Stomach (tissue), 4 donors: ENCODE data around the gene CFAP97D2.
"Not testable (repeated sequence)": the region's sequence is repeated elsewhere in the genome, so short reads cannot be mapped to it uniquely, and the experiment has no call there.

Experiments
- CTCF ChIP-seq, 7 experiments: fragments of 450-650 bp in 4 of 7; fragments of 200-600 bp in 3 of 7; sonication (generic) in 3 of 7; IDR thresholded peaks; one replicate each; pipeline ENCODE4 v1.5.1; 2016 to 2019; ENCODE audit warnings: antibody characterized with exemption in 7 of 7, control low read depth in 2 of 7, mild to moderate bottlenecking in 1 of 7
- POLR2A ChIP-seq, 4 donors: fragments of 450-650 bp; IDR thresholded peaks; one replicate each; pipeline ENCODE4 v1.6.1; 2016; ENCODE audit warnings: antibody characterized with exemption in 4 of 4, control low read depth in 2 of 4, mild to moderate bottlenecking in 1 of 4, moderate library complexity in 1 of 4
- POLR2AphosphoS5 ChIP-seq, 3 donors: sonication (generic); formaldehyde crosslinking; IDR thresholded peaks; one replicate each; pipeline ENCODE4 v1.6.1; 2016; ENCODE audit warnings: antibody characterized with exemption in 3 of 3

GRCh38 chr13:114199526-114199925, 20.5 kb downstream of the CFAP97D2 start:
- TF ChIP-seq CTCF, POLR2AphosphoS5, POLR2A (IDR thresholded peaks at IDR 0.05): not testable (repeated sequence)
